Measurements from ENCODE around the gene NRG3. TPM values are rescaled to one million over a fixed set of nuclear protein-coding genes. Genes with fewer than 3 reads are reported as not detected.

NRG3 gene
- total and polyA plus RNA-seq, 2 of the 8 experiments (the other 6 are each of a cell fraction or from before 2014, with no cell fraction given): 4.2 to 5.0 TPM

- H3K18ac ChIP-seq (ENCODE audit: extremely low read depth, low read length): no peak overlapping the region
- H4K20me1 ChIP-seq (replicated peaks in 1 of 2; ENCODE audit: control insufficient read depth in 1 of 2, insufficient read depth in 2 of 2, low read length in 2 of 2): no peaks in the 10 kb centered on the region
- H4K8ac ChIP-seq (ENCODE audit: extremely low read depth, insufficient read depth, low read length): no peak overlapping the region
- no peak overlapping the region for H2BK120ac ChIP-seq (replicated peaks; ENCODE audit: low read depth, low read length)
- H3K56ac ChIP-seq (replicated peaks; ENCODE audit: insufficient read length, low read depth, low read length): no peak overlapping the region
- no peak overlapping the region for H2AFZ ChIP-seq (ENCODE audit: low read length)
- H3K4me2 ChIP-seq (ENCODE audit: insufficient read depth in 1 of 2, low read depth in 2 of 2, low read length in 2 of 2): no peak overlapping the region
- H3K9me3 ChIP-seq (ENCODE audit: insufficient read depth in 2 of 2, low read depth in 1 of 2, low read length in 1 of 2): no peaks in the 10 kb centered on the region
- H3K4me3 ChIP-seq (ENCODE audit: extremely low read depth in 1 of 4, insufficient read depth in 2 of 4, low read depth in 3 of 4, low read length in 4 of 4): no peak overlapping the region
- no peak overlapping the region for H3K9ac ChIP-seq (replicated peaks in 1 of 4; ENCODE audit: extremely low read depth in 1 of 4, low read depth in 3 of 4, low read length in 3 of 4)
- H3K79me2 ChIP-seq (ENCODE audit: control insufficient read depth in 1 of 2, insufficient read depth in 2 of 2, low read length in 2 of 2): no peaks in the 10 kb centered on the region
- ChIA-PET CTCF (ENCODE audit: partially characterized antibody) (interaction anchor here (1.5 kb wide), 1 partner anchor 81 kb away, joined by 3 read pairs; no protein-coding TSS in a partner anchor), POLR2A (ENCODE audit: partially characterized antibody) (no interaction called here)
- no peaks in the 10 kb centered on the region for H3K27me3 ChIP-seq (replicated peaks in 1 of 4; ENCODE audit: control insufficient read depth in 3 of 4, extremely low read depth in 1 of 4, insufficient read depth in 3 of 4, low read length in 3 of 4)
- H3K36me3 ChIP-seq (ENCODE audit: control insufficient read depth in 2 of 4, insufficient read depth in 4 of 4, low read length in 3 of 4): no peaks in the 10 kb centered on the region
- no peak overlapping the region for H3K27ac ChIP-seq (ENCODE audit: low read depth, low read length)
- no peak for DNase-seq (ENCODE audit: low read depth in 1 of 2, low spot score in 2 of 2)
- no peak overlapping the region for H4K91ac ChIP-seq (replicated peaks; ENCODE audit: insufficient read length, low read length)
- H4K5ac ChIP-seq (ENCODE audit: insufficient read length, low read depth, low read length): no peak overlapping the region
- H3K79me1 ChIP-seq (ENCODE audit: low read depth, low read length): no peaks in the 10 kb centered on the region
- no peaks in the 10 kb centered on the region for H3K4me1 ChIP-seq (replicated peaks in 1 of 4; ENCODE audit: control insufficient read depth in 3 of 4, insufficient read depth in 4 of 4, low read length in 3 of 4)
- H3K23ac ChIP-seq (ENCODE audit: insufficient read length): no peak overlapping the region
- no peak overlapping the region for H2AK5ac ChIP-seq (ENCODE audit: low read depth, low read length)
- FAIRE-seq: no peak
- no peak overlapping the region for H3K4ac ChIP-seq (replicated peaks; ENCODE audit: insufficient read length, low read depth, low read length)
- no peak overlapping the region for H2BK12ac ChIP-seq (ENCODE audit: low read depth, low read length)
- no peak overlapping the region for H3K14ac ChIP-seq (ENCODE audit: insufficient read length)
- no peak overlapping the region for H2BK15ac ChIP-seq (ENCODE audit: low read length)
- no peak overlapping the region for H2BK5ac ChIP-seq (ENCODE audit: low read depth, low read length)
- H2BK20ac ChIP-seq (ENCODE audit: low read length): no peak overlapping the region
- WGBS, 2 experiments (ENCODE audit: extremely low coverage in 1 of 2, insufficient coverage in 1 of 2, insufficient read length in 1 of 2, insufficient replicate concordance in 2 of 2, low coverage in 1 of 2, low lambda C conversion rate in 2 of 2, missing lambda C conversion rate in 1 of 2): 77% methylated on average over 3 of the region's 3 CpGs; no CpG with 5 or more reads in 1 of the 2 experiments
- no peaks in the 10 kb centered on the region for H3K23me2 ChIP-seq (ENCODE audit: low read depth, low read length)
- TF ChIP-seq SP1 (IDR thresholded peaks at IDR 0.05; ENCODE audit: low read depth, low read length): no peak
- TF ChIP-seq CBX5 (IDR thresholded peaks at IDR 0.05; ENCODE audit: low read depth, low read length): no peak
Measured at GRCh38 chr10:82932451-82932850, 1057.5 kb downstream of the NRG3 start.
